Left lung (tissue), 10 donors: Measurements from ENCODE around the gene C1orf116. TPM values are rescaled to one million over a fixed set of nuclear protein-coding genes. Genes with fewer than 3 reads are reported as not detected.

Experiments
- ATAC-seq: fragments of 200-7000 bp; cut with Tn5 transposase; one replicate; pipeline ENCODE4 v1.9.1; 2020; ENCODE audit warnings: moderate library complexity
- DNase-seq, 4 donors: peaks; one replicate each; pipeline ENCODE4 v3.0.0-alpha.2; 2013 to 2020
- H3K27ac ChIP-seq, 2 donors: fragments of 200-600 bp; sonication (generic) in 1 of 2; one replicate each; pipeline versions ENCODE4 v1.5.0 to v1.8.0; 2020 to 2021
- H3K27me3 ChIP-seq, 2 donors: fragments of 200-600 bp; sonication (generic) in 1 of 2; one replicate each; pipeline versions ENCODE4 v1.5.0 to v1.8.0; 2020 to 2021
- H3K36me3 ChIP-seq, 2 donors: fragments of 200-600 bp; sonication (generic) in 1 of 2; one replicate each; pipeline versions ENCODE4 v1.5.0 to v1.8.0; 2020 to 2021
- H3K4me1 ChIP-seq, 2 donors: fragments of 200-600 bp; one replicate each; pipeline ENCODE4 v1.8.0; 2021
- H3K4me3 ChIP-seq, 2 donors: fragments of 200-600 bp; sonication (generic) in 1 of 2; one replicate each; pipeline versions ENCODE4 v1.5.0 to v1.8.0; 2020 to 2021; ENCODE audit warnings: mild to moderate bottlenecking in 1 of 2
- H3K9me3 ChIP-seq, 2 donors: fragments of 200-600 bp; sonication (generic) in 1 of 2; one replicate each; pipeline versions ENCODE4 v1.5.0 to v1.8.0; 2020 to 2021
- intact Hi-C, 2 donors: fragments of 100-400 bp; cut with DNase I; formaldehyde crosslinking; loops; one replicate each; pipeline versions ENCODE4 v1.11.2 to v1.14.2; 2022
- polyA plus RNA-seq, 6 donors: library from polyadenylated mRNA; unstranded; fragments of 120-200 nt; gene quantifications; one replicate each; pipeline ENCODE4 v1.2.1, GENCODE V29; 2013; ENCODE audit not compliant: insufficient read length in 6 of 6
- total RNA-seq, 2 donors: library from RNA; stranded (reverse); fragmentation: NEBNext Ultra II Directional; extraction: Animal tissue kit (Norgen Biotek cat#: 25700); gene quantifications; one replicate each; pipeline ENCODE4 v1.2.1, GENCODE V29; 2021
- TF ChIP-seq, protein P1 (sequence below), 2 donors: fragments of 200-600 bp; sonication (generic) in 1 of 2; IDR thresholded peaks; one replicate each; pipeline versions ENCODE4 v1.5.0 to v1.8.0; 2021; ENCODE audit warnings: antibody characterized with exemption in 2 of 2
- donor health status: DM: no; HTN: yes; CAD: no.
- donor health status: DM: no; HTN: no; CAD: no.

C1orf116 gene
- total and polyA plus RNA-seq, 8 donors = 27.1 to 212 (median 41.4) TPM

DNA sequence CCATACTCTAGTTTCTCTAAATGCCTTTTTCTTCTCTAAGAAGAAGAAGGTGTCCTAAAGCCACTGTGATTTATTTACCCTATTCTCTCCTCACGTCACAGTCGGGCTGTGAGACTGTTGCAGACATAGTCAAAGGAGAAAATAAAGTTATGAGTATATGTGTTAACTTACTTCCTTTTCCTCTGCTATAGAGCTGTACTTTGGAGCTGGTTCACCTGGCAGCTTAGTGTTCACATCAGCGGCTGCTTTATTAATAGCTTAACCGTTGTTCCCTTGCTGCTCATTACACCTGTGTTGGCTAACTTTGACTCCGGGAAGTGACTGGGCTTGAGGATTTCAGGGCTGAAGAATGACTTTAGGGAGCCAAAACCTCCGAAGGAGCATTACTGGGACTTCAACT lies 24.1 kb upstream of the C1orf116 start:
- Histone ChIP-seq H3K27ac (peak overlapping the region; percentile 7 to 40), H3K36me3 (peaks cover 0 to 6% of the 10 kb centered on the region in 2 donors), H3K9me3 (no peaks in the 10 kb centered on the region), H3K4me1 (peaks cover 10 to 55% of the 10 kb centered on the region in 2 donors), H3K27me3 (no peaks in the 10 kb centered on the region), H3K4me3 (peak overlapping the region in 1 of 2 donors; percentile 9)
- DNase-seq (no peak), ATAC-seq (peak; percentile 1)
- intact Hi-C loops = no loop called here
- TF ChIP-seq, protein P1, sequence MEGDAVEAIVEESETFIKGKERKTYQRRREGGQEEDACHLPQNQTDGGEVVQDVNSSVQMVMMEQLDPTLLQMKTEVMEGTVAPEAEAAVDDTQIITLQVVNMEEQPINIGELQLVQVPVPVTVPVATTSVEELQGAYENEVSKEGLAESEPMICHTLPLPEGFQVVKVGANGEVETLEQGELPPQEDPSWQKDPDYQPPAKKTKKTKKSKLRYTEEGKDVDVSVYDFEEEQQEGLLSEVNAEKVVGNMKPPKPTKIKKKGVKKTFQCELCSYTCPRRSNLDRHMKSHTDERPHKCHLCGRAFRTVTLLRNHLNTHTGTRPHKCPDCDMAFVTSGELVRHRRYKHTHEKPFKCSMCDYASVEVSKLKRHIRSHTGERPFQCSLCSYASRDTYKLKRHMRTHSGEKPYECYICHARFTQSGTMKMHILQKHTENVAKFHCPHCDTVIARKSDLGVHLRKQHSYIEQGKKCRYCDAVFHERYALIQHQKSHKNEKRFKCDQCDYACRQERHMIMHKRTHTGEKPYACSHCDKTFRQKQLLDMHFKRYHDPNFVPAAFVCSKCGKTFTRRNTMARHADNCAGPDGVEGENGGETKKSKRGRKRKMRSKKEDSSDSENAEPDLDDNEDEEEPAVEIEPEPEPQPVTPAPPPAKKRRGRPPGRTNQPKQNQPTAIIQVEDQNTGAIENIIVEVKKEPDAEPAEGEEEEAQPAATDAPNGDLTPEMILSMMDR (IDR thresholded peaks at IDR 0.05) = no peak

DNA sequence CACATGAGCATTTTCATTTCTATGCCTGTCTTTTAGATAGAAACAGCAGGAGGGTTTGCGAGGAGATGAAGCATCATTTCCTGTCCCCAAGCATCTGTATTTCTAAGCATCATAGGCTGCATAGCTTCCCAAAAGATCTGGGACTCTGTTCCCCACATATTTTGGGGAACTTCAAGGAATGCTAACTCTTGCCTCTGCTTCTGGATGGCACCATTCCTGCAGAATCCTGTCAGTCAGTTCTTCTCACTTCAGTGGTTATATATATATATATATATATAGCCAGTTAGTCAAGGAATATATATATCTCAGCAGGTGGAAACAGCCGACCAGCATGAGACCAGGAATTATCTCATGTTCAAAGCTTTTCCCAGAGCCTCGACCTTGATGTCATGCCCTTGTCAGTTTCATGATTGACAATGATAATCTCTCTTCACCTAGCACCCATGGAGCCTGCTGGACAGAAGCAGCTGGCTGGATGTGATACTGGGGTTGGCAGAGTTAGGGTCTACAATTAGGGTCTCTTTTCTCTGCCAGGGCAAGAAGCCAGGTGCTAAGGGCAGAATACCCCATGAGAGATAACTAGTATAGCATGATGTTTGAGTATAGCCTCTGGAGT lies 22.9 kb upstream of the C1orf116 start:
- Histone ChIP-seq H3K9me3 (no peaks in the 10 kb centered on the region), H3K27ac (peak overlapping the region in 1 of 2 donors; percentile 94), H3K4me3 (peak overlapping the region in 1 of 2 donors; percentile 60), H3K27me3 (no peaks in the 10 kb centered on the region), H3K36me3 (no peaks in the 10 kb centered on the region), H3K4me1 (peaks cover 10 to 62% of the 10 kb centered on the region in 2 donors)
- ATAC-seq = no peak
- DNase-seq = no peak
- TF ChIP-seq, protein P1 (IDR thresholded peaks at IDR 0.05) = no peak
- intact Hi-C loops = no loop called here

DNA sequence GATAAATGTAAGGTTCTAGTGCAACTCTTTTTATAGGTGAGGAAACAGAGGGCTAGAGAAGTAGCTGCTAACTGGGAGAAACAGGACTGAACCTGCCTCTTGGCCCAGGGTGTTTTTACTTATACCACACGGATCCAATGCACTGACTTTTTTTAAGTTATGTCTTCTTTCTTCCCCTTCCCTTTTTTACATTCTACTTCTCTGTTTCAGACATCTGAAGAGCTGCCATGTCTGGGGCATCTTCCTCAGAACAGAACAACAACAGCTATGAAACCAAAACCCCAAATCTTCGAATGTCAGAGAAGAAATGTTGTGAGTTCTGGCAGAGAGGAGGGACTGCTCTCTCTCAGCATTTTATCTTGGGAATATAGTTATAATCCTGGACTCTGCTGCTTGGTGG lies 21.9 kb upstream of the C1orf116 start:
- H3K4me3 ChIP-seq = peak overlapping the region in 1 of 2 donors; percentile 60

DNA sequence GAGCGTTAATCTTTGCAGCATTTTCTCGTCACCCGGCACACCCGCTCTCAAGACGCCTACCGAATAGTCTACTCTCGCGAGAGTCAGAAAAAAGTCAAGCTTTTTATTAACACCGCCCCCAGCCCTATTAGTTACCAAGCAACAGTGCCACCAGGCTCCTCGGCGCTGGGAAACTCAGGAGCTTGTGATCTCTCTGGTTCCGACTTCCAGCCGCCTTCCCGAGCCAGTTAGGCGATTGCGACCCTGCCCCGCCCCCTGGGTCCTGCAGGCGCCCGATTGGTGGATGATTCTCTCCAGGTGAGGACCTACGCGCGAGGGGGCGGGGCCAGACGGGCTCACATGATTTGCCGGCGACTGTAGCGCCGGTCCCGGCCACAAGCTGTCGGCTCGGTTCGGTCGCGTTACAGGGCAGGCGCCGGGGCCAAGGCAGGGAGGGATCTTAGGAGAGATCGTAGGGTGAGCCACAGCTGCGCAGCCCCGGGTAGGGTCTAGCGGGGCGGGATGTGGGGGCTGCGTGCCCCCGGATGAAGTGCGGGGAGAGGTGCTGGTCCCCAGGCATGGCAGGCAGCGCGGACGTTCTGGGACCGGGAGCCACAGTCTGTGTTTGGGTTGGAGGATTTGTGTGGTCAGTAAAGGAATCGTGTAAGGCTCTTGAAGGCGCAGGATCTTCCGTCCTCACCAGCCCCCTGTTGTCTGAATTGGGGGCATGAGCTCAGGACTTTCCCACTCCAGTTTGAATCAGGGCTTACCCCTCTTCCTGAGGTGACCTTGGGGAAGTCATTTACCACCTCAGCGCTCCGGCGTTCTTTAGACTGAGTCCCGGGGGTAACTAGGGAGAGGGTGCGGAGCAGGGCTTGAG lies 20.6 kb upstream of the C1orf116 start, which contains the start of gene PFKFB2:
TSS of gene PFKFB2 (plus strand) at position 365 of the 859 bp plus-strand sequence. CDS start 1,443 bp downstream, outside the sequence.
- Histone ChIP-seq H3K27ac (peak within 1 kb of the TSS; percentile 91 to 94), H3K36me3 (peaks cover 0 to 14% of the 10 kb centered on the region in 2 donors), H3K4me1 (peaks cover 14 to 63% of the 10 kb centered on the region in 2 donors), H3K9me3 (no peaks in the 10 kb centered on the region), H3K4me3 (peak within 1 kb of the TSS; percentile 60 to 68), H3K27me3 (no peaks in the 10 kb centered on the region)
- peak; percentile 90 to 99 (median 97) for DNase-seq
- TF ChIP-seq, protein P1 (IDR thresholded peaks at IDR 0.05) = peak in 1 of 2 donors; percentile 45
- intact Hi-C loops = no loop called here
- peak; percentile 85 for ATAC-seq

More for the DNA sequence above, 21.9 kb upstream of the C1orf116 start:
- ATAC-seq (no peak), DNase-seq (no peak)
- Histone ChIP-seq H3K4me1 (peaks cover 10 to 57% of the 10 kb centered on the region in 2 donors), H3K27me3 (no peaks in the 10 kb centered on the region), H3K27ac (peak overlapping the region; percentile 37 to 94), H3K36me3 (peaks cover 0 to under 1% of the 10 kb centered on the region in 2 donors), H3K9me3 (no peaks in the 10 kb centered on the region)
- intact Hi-C loops = no loop called here
- TF ChIP-seq, protein P1 (IDR thresholded peaks at IDR 0.05) = no peak
